Measurements from ENCODE around the gene TOMM34. TPM values are rescaled to one million over a fixed set of nuclear protein-coding genes. Genes with fewer than 3 reads are reported as not detected.

TOMM34 gene
- polyA plus RNA-seq, 1 donor (not counting 4 experiments of a cell fraction or from before 2014, with no cell fraction given) = 32.9 TPM

DNA sequence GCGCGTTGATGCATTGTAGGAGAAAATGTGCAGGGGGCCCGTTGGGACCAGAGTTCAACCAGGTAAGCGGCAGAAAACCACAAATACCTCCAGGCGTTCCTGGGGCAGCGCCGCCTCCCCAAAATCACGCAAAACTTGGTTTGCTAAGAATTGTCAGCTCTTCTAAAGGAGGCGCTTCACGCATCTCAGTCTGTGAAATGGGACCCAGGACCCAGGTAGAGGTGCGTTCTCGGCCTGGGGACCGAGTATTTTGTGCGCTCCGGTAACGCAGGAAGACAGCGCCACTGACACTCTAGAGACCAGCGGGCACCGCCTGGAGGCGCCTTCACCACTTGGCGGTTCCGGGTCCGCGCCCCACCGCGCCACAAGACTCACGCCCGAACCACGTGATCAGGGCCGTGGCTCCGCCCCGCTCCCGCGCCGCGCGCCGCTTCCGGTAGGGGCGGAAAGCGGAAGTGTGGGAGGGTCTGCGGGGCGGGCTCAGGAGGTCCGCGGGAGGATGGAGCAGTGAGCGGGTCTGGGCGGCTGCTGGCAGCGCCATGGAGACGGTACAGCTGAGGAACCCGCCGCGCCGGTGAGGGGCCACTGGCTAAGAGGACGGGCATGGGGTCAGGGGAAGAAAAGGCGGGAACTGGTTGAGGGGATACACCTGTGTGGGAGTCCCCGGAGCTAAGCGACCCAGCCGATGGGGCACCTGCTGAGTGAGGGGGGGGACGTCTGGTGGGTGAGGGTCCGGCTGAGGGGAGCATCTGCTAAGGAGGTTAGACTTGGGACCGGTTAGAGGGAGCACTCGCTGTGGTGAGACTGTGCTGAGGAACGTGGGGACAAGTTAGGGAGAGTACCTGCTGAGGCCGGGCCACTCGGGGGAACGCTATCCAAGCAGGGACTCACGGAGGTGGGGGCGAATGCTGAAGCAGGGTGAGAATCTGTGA is 6.1 kb upstream of the TOMM34 start, which contains the start of gene STK4:
Gene STK4, plus strand, starts transcription at position 483 of the 932 bp plus-strand sequence. Its CDS starts 57 bp downstream, at position 540.
- no peak for TF ChIP-seq EZH2 (IDR thresholded peaks at IDR 0.05; ENCODE audit: low read length)
- TF ChIP-seq, protein P1, sequence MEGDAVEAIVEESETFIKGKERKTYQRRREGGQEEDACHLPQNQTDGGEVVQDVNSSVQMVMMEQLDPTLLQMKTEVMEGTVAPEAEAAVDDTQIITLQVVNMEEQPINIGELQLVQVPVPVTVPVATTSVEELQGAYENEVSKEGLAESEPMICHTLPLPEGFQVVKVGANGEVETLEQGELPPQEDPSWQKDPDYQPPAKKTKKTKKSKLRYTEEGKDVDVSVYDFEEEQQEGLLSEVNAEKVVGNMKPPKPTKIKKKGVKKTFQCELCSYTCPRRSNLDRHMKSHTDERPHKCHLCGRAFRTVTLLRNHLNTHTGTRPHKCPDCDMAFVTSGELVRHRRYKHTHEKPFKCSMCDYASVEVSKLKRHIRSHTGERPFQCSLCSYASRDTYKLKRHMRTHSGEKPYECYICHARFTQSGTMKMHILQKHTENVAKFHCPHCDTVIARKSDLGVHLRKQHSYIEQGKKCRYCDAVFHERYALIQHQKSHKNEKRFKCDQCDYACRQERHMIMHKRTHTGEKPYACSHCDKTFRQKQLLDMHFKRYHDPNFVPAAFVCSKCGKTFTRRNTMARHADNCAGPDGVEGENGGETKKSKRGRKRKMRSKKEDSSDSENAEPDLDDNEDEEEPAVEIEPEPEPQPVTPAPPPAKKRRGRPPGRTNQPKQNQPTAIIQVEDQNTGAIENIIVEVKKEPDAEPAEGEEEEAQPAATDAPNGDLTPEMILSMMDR (optimal IDR thresholded peaks at IDR 0.05 in 1 of 3, IDR thresholded peaks at IDR 0.05 in 1 of 3, conservative IDR thresholded peaks at IDR 0.05 in 1 of 3; ENCODE audit: extremely low read depth in 1 of 3, insufficient read depth in 2 of 3, low read length in 3 of 3) = peak; percentile 28 to 67 (median 59)
- Histone ChIP-seq H3K9me1 (ENCODE audit: control insufficient read depth, extremely low read depth, insufficient read depth, low read length) (peaks cover 2% of the 10 kb centered on the region), H3K4me1 (ENCODE audit: control insufficient read depth, extremely low read depth, insufficient read depth, low read length) (peaks cover 34% of the 10 kb centered on the region), H4K20me1 (ENCODE audit: control insufficient read depth, extremely low read depth, insufficient read depth, low read length) (no peaks in the 10 kb centered on the region), H3K9me3 (ENCODE audit: control insufficient read depth, low read depth, low read length) (no peaks in the 10 kb centered on the region), H3K27me3 (ENCODE audit: control insufficient read depth, extremely low read depth, insufficient read depth, low read length) (no peaks in the 10 kb centered on the region), H2AFZ (ENCODE audit: control insufficient read depth, low read length) (peak within 1 kb of the TSS; percentile 85), H3K4me2 (ENCODE audit: control insufficient read depth, extremely low read depth, insufficient read depth, low read depth, low read length) (peak within 1 kb of the TSS; percentile 88), H3K27ac (ENCODE audit: control insufficient read depth, insufficient read depth, low read length) (peak within 1 kb of the TSS; percentile 79), H3K9ac (ENCODE audit: control insufficient read depth, extremely low read depth, insufficient read depth, low read length) (peak within 1 kb of the TSS; percentile 82), H3K79me2 (ENCODE audit: control insufficient read depth, insufficient read depth, low read length) (peaks cover 50% of the 10 kb centered on the region), H3K36me3 (ENCODE audit: control insufficient read depth in 2 of 2, extremely low read depth in 1 of 2, insufficient read depth in 2 of 2, low read length in 2 of 2) (no peaks in the 10 kb centered on the region), H3K4me3 (ENCODE audit: control insufficient read depth in 2 of 3, extremely low read depth in 1 of 3, insufficient read depth in 2 of 3, low read depth in 1 of 3, low read length in 3 of 3) (peak within 1 kb of the TSS; percentile 78 to 85 (median 79))
- DNase-seq (ENCODE audit: low read depth, low spot score) = peak; percentile 42
- FAIRE-seq = no peak
- dilution Hi-C loops (cut with MboI; ENCODE audit: extremely low pct_ligation_motif_present, low sequenced_read_pairs) = no loop called here

DNA sequence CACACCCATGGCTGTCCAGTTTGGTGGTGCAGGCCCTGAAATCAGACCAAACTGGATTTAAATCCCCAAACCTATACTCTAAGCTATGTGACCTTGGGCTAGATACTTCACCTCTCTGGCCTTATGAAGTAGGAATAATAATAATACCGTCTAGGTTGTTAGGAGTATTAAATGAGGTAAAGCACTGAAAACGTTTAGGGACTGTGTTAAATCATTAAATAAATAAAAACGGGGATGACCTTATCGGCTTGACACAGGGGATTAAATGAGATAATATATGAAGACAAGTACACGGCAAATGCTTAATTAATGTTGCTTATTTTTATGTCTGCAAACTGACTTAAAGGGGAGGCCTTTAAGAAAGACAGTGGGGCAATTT is 5.4 kb upstream of the TOMM34 start:
- peaks cover 35% of the 10 kb centered on the region for H3K4me1 ChIP-seq (ENCODE audit: control insufficient read depth, extremely low read depth, insufficient read depth, low read length)
- H3K27me3 ChIP-seq (ENCODE audit: control insufficient read depth, extremely low read depth, insufficient read depth, low read length) = no peaks in the 10 kb centered on the region

More for the DNA sequence above, 5.4 kb upstream of the TOMM34 start:
- dilution Hi-C loops (cut with MboI; ENCODE audit: extremely low pct_ligation_motif_present, low sequenced_read_pairs) = no loop called here
- Histone ChIP-seq H3K79me2 (ENCODE audit: control insufficient read depth, insufficient read depth, low read length) (peaks cover 44% of the 10 kb centered on the region), H3K36me3 (ENCODE audit: control insufficient read depth in 2 of 2, extremely low read depth in 1 of 2, insufficient read depth in 2 of 2, low read length in 2 of 2) (no peaks in the 10 kb centered on the region), H3K9me3 (ENCODE audit: control insufficient read depth, low read depth, low read length) (no peaks in the 10 kb centered on the region), H2AFZ (ENCODE audit: control insufficient read depth, low read length) (peak overlapping the region; percentile 83), H4K20me1 (ENCODE audit: control insufficient read depth, extremely low read depth, insufficient read depth, low read length) (no peaks in the 10 kb centered on the region), H3K4me2 (ENCODE audit: control insufficient read depth, extremely low read depth, insufficient read depth, low read depth, low read length) (peak overlapping the region; percentile 88), H3K9me1 (ENCODE audit: control insufficient read depth, extremely low read depth, insufficient read depth, low read length) (peaks cover 2% of the 10 kb centered on the region), H3K27ac (ENCODE audit: control insufficient read depth, insufficient read depth, low read length) (peak overlapping the region; percentile 69), H3K4me3 (ENCODE audit: control insufficient read depth in 2 of 3, extremely low read depth in 1 of 3, insufficient read depth in 2 of 3, low read depth in 1 of 3, low read length in 3 of 3) (peak overlapping the region; percentile 78 to 85 (median 79)), H3K9ac (ENCODE audit: control insufficient read depth, extremely low read depth, insufficient read depth, low read length) (peak overlapping the region; percentile 82)
- no peak for TF ChIP-seq EZH2 (IDR thresholded peaks at IDR 0.05; ENCODE audit: low read length)
- TF ChIP-seq, protein P1 (optimal IDR thresholded peaks at IDR 0.05 in 1 of 3, IDR thresholded peaks at IDR 0.05 in 1 of 3, conservative IDR thresholded peaks at IDR 0.05 in 1 of 3; ENCODE audit: extremely low read depth in 1 of 3, insufficient read depth in 2 of 3, low read length in 3 of 3) = no peak
- FAIRE-seq (no peak), DNase-seq (ENCODE audit: low read depth, low spot score) (no peak)

All from keratinocyte (primary cell).